HCT116 (cell line): ENCODE data around the gene CCL17. TPM values are rescaled to one million over a fixed set of nuclear protein-coding genes. Genes with fewer than 3 reads are reported as not detected.

Experiments used
- ATAC-seq: fragments of 200-7000 bp; cut with Tn5 transposase; 2 replicates; pipeline ENCODE4 v1.9.1; 2020; ENCODE audit warnings: mild to moderate bottlenecking, moderate library complexity
- BruUV-seq: library from RNA; stranded (reverse); fragments of 400-500 nt; replicated peaks from 2 replicates; lab custom pipeline; 2021; lab: Mats Ljungman, UMichigan
- CTCF ChIA-PET: fragments of 300-600 bp; sonication (Branson Sonifier 250); formaldehyde crosslinking; loops from one replicate; lab custom pipeline; 2021; ENCODE audit warnings: antibody characterized with exemption; lab: Charles Lee
- POLR2A ChIA-PET: fragments of 300-600, 350-600 bp; sonication (Branson Sonifier 250); formaldehyde crosslinking; loops from one replicate; lab custom pipeline; 2021; ENCODE audit warnings: antibody characterized with exemption; lab: Charles Lee
- RAD21 ChIA-PET, 2 experiments: fragments of 300-600 bp; sonication (Branson Sonifier 250); formaldehyde crosslinking; loops; one replicate each; lab custom pipeline; 2023; ENCODE audit warnings: low total read pairs in 2 of 2; ENCODE audit not compliant: uncharacterized antibody in 2 of 2, unreplicated experiment in 2 of 2, low non-redundant PET in 1 of 2; lab: Charles Lee
- DNase-seq: peaks from one replicate; pipeline ENCODE4 v3.0.0-alpha.2; 2010; ENCODE audit warnings: low read depth, low spot score
- H2AFZ ChIP-seq: fragments of 200-600 bp; shearing (Covaris generic), sonication (generic); 2 replicates; pipeline ENCODE4 v1.6.1; 2017; ENCODE audit warnings: low read depth, mixed run types, mixed read lengths, antibody characterized with exemption, low read length; ENCODE audit not compliant: poor library complexity, severe bottlenecking
- H3K27ac ChIP-seq: 2 replicates; pipeline ENCODE4 v1.5.1; 2012; ENCODE audit warnings: low read depth, low read length
- H3K27me3 ChIP-seq: fragments of 200-600 bp; sonication (generic); 2 replicates; pipeline ENCODE4 v1.6.1; 2016; ENCODE audit warnings: mixed run types, low read length, mixed read lengths; ENCODE audit not compliant: insufficient read depth
- H3K36me3 ChIP-seq, 2 experiments: fragments of 200-500 bp in 1 of 2; fragments of 200-600 bp in 1 of 2; sonication (Bioruptor generic) in 1 of 2; sonication (generic) in 1 of 2; 2 replicates each; pipeline versions ENCODE4 v1.5.1 to v1.6.1; 2014 to 2016; ENCODE audit warnings: low read length in 2 of 2, inconsistent platforms in 1 of 2, mixed read lengths in 1 of 2, mixed run types in 1 of 2; ENCODE audit not compliant: insufficient read depth in 2 of 2, control insufficient read depth in 1 of 2
- H3K4me1 ChIP-seq, 2 experiments: fragments of 200-600 bp in 1 of 2; sonication (generic) in 1 of 2; 2 replicates each; pipeline versions ENCODE4 v1.5.1 to v1.6.1; 2012 to 2017; ENCODE audit warnings: low read length in 2 of 2, inconsistent platforms in 1 of 2, mild to moderate bottlenecking in 1 of 2, mixed read lengths in 1 of 2, mixed run types in 1 of 2, moderate library complexity in 1 of 2; ENCODE audit not compliant: insufficient read depth in 2 of 2, control insufficient read depth in 1 of 2
- H3K4me2 ChIP-seq: fragments of 200-600 bp; sonication (generic); 2 replicates; pipeline ENCODE4 v1.6.1; 2017; ENCODE audit warnings: mixed run types, low read length, mixed read lengths
- H3K4me3 ChIP-seq, 2 experiments: fragments of 200-600 bp in 1 of 2; sonication (generic) in 1 of 2; replicated peaks in 1 of 2; 2 replicates each; pipeline ENCODE4 v1.5.1; 2011 to 2016; ENCODE audit warnings: low read length in 2 of 2, control low read depth in 1 of 2, low read depth in 1 of 2, mild to moderate bottlenecking in 1 of 2, mixed read lengths in 1 of 2, mixed run types in 1 of 2
- H3K79me2 ChIP-seq: fragments of 200-600 bp; sonication (generic); 2 replicates; pipeline ENCODE4 v1.6.1; 2017; ENCODE audit warnings: mild to moderate bottlenecking, mixed run types, low read length, moderate library complexity, mixed read lengths; ENCODE audit not compliant: insufficient read depth
- H3K9ac ChIP-seq: fragments of 200-600 bp; sonication (generic); 2 replicates; pipeline ENCODE4 v1.6.1; 2016; ENCODE audit warnings: low read length, mixed read lengths
- H3K9me2 ChIP-seq: fragments of 200-600 bp; sonication (generic), shearing (Covaris generic); 2 replicates; pipeline ENCODE4 v1.6.1; 2017; ENCODE audit warnings: mixed run types, mild to moderate bottlenecking, moderate library complexity; ENCODE audit not compliant: insufficient read depth
- H3K9me3 ChIP-seq, 2 experiments: fragments of 200-500 bp in 1 of 2; fragments of 200-600 bp in 1 of 2; sonication (Bioruptor generic) in 1 of 2; sonication (generic) in 1 of 2; 2 replicates each; pipeline ENCODE4 v1.6.1; 2014 to 2017; ENCODE audit warnings: low read length in 2 of 2, mixed read lengths in 2 of 2, inconsistent platforms in 1 of 2, low read depth in 1 of 2, mild to moderate bottlenecking in 1 of 2, mixed run types in 1 of 2, moderate library complexity in 1 of 2; ENCODE audit not compliant: control insufficient read depth in 1 of 2, insufficient read depth in 1 of 2
- H4K20me1 ChIP-seq: fragments of 200-600 bp; sonication (generic), shearing (Covaris generic); 2 replicates; pipeline ENCODE4 v1.6.1; 2017; ENCODE audit warnings: mixed run types, mild to moderate bottlenecking, moderate library complexity; ENCODE audit not compliant: insufficient read depth
- CBX3 ChIP-seq: IDR thresholded peaks from 2 replicates; pipeline ENCODE4 v1.6.1; 2012; ENCODE audit warnings: low read depth
- CEBPB ChIP-seq: IDR thresholded peaks from 2 replicates; pipeline ENCODE4 v1.6.1; 2012; ENCODE audit warnings: low read depth
- EZH2 ChIP-seq: fragments of 200-600 bp; sonication (generic); IDR thresholded peaks from 2 replicates; pipeline ENCODE4 v1.6.1; 2017; ENCODE audit warnings: antibody characterized with exemption, mixed run types
- FOSL1 ChIP-seq: IDR thresholded peaks from 2 replicates; pipeline ENCODE4 v1.6.1; 2012; ENCODE audit warnings: low read depth
- POLR2A ChIP-seq: IDR thresholded peaks from 2 replicates; pipeline ENCODE4 v1.7.0; 2011; ENCODE audit warnings: borderline replicate concordance; ENCODE audit not compliant: insufficient read depth, insufficient read length; ENCODE audit errors: extremely low read depth
- SIN3A ChIP-seq: IDR thresholded peaks from 2 replicates; pipeline ENCODE4 v1.6.1; 2012; ENCODE audit warnings: low read depth
- SP1 ChIP-seq: IDR thresholded peaks from 2 replicates; pipeline ENCODE4 v1.6.1; 2012; ENCODE audit warnings: low read depth
- SRF ChIP-seq: IDR thresholded peaks from 2 replicates; pipeline ENCODE4 v1.6.1; 2012; ENCODE audit warnings: low read depth
- ZNF274 ChIP-seq: fragments of 200-500 bp; sonication (Bioruptor generic); IDR thresholded peaks from 2 replicates; pipeline ENCODE4 v1.6.1; 2014; ENCODE audit warnings: mild to moderate bottlenecking, low read depth, low read length, inconsistent platforms
- intact Hi-C: fragments of 100-400 bp; cut with micrococcal nuclease; formaldehyde crosslinking; loops from 2 replicates; pipeline ENCODE4 v1.10.0; 2022
- total RNA-seq: library from RNA; stranded (reverse); gene quantifications from one replicate; pipeline ENCODE4 v1.2.1, GENCODE V29; 2021; ENCODE audit not compliant: unreplicated experiment
- TF ChIP-seq, protein P1 (sequence below): IDR thresholded peaks from 2 replicates; pipeline ENCODE4 v1.6.1; 2011; ENCODE audit warnings: mild to moderate bottlenecking, low read length, moderate library complexity; ENCODE audit not compliant: insufficient replicate concordance; ENCODE audit errors: extremely low read depth
- TF ChIP-seq, protein P2 (sequence below): IDR thresholded peaks from 2 replicates; pipeline ENCODE4 v1.6.1; 2012
- TF ChIP-seq, protein P3 (sequence below): IDR thresholded peaks from 2 replicates; pipeline ENCODE4 v1.6.1; 2012
- TF ChIP-seq, protein P4 (sequence below): IDR thresholded peaks from 2 replicates; pipeline ENCODE4 v1.6.1; 2012; ENCODE audit warnings: low read depth
- TF ChIP-seq, protein P5 (sequence below), 3 experiments: fragments of 200-600 bp in 1 of 3; sonication (generic) in 1 of 3; IDR thresholded peaks in 2 of 3; conservative IDR thresholded peaks in 1 of 3; 2 replicates each; pipeline ENCODE4 v1.5.1; 2012 to 2017; ENCODE audit warnings: low read depth in 2 of 3, low read length in 2 of 3, antibody characterized with exemption in 1 of 3, borderline replicate concordance in 1 of 3, control low read depth in 1 of 3, mild to moderate bottlenecking in 1 of 3, mixed read lengths in 1 of 3, mixed run types in 1 of 3, moderate library complexity in 1 of 3; ENCODE audit not compliant: insufficient read depth in 1 of 3

Gene CCL17
- total RNA-seq, 1 experiment from 2014 or later, result not detected

DNA sequence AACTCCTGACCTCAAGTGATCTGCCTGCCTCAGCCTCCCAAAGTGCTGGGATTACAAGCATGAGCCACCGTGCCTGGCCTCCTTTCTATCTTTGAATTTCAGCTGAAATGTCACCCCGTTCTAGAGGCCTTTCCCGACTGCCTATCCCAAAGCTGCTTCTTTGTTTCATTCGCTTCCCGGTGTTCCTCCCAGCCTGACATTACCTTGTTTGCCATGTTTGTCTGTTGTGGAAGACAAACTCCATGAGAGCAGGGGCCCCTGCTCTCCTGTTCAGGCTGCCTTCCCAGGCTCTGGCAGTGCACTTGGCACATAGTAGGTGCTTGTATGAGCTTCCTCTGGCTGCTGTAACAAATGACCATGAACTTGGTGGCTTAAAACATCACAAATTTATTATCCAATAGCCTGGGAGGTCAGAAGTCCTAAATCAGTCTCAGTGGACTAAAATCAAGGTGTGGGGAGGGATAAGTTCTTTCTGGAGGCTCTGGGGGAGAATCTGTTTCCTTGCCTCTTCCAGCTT is 48.6 kb upstream of the CCL17 start:
- RAD21 ChIA-PET, result interaction anchor here in 1 of 2 experiments (0.7 kb wide), 1 partner anchor 55 kb away, joined by 5 read pairs; no protein-coding TSS in a partner anchor
- no peaks in the 10 kb centered on the region for H3K9me3 ChIP-seq
- H3K27ac ChIP-seq, result no peak overlapping the region
- POLR2A ChIA-PET, result interaction anchor here (0.7 kb wide), 1 partner anchor 36 kb away, joined by 3 read pairs; no protein-coding TSS in a partner anchor
- H4K20me1 ChIP-seq, result no peaks in the 10 kb centered on the region
- intact Hi-C loops, result no loop called here
- H3K9me2 ChIP-seq, result no peaks in the 10 kb centered on the region
- H3K4me1 ChIP-seq, result peaks cover 0 to 7% of the 10 kb centered on the region in 2 experiments; a peak in 2 of 4 replicates
- no peak overlapping the region for H3K9ac ChIP-seq
- BruUV-seq, result no TSS peak
- no peak for DNase-seq
- H3K36me3 ChIP-seq, result no peaks in the 10 kb centered on the region
- H3K79me2 ChIP-seq, result no peaks in the 10 kb centered on the region
- H3K27me3 ChIP-seq, result no peaks in the 10 kb centered on the region
- no peak for ATAC-seq
- CTCF ChIA-PET, result no interaction called here
- no peak overlapping the region for H3K4me3 ChIP-seq
- H3K4me2 ChIP-seq, result no peak overlapping the region
- H2AFZ ChIP-seq, result no peak overlapping the region
- TF ChIP-seq, protein P1, sequence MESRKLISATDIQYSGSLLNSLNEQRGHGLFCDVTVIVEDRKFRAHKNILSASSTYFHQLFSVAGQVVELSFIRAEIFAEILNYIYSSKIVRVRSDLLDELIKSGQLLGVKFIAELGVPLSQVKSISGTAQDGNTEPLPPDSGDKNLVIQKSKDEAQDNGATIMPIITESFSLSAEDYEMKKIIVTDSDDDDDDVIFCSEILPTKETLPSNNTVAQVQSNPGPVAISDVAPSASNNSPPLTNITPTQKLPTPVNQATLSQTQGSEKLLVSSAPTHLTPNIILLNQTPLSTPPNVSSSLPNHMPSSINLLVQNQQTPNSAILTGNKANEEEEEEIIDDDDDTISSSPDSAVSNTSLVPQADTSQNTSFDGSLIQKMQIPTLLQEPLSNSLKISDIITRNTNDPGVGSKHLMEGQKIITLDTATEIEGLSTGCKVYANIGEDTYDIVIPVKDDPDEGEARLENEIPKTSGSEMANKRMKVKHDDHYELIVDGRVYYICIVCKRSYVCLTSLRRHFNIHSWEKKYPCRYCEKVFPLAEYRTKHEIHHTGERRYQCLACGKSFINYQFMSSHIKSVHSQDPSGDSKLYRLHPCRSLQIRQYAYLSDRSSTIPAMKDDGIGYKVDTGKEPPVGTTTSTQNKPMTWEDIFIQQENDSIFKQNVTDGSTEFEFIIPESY, result no peak
- TF ChIP-seq ZNF274, result no peak
- TF ChIP-seq, protein P2, sequence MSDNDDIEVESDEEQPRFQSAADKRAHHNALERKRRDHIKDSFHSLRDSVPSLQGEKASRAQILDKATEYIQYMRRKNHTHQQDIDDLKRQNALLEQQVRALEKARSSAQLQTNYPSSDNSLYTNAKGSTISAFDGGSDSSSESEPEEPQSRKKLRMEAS, result no peak
- TF ChIP-seq, protein P3, sequence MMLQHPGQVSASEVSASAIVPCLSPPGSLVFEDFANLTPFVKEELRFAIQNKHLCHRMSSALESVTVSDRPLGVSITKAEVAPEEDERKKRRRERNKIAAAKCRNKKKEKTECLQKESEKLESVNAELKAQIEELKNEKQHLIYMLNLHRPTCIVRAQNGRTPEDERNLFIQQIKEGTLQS, result no peak
- no peak for TF ChIP-seq CBX3
- TF ChIP-seq, protein P4, sequence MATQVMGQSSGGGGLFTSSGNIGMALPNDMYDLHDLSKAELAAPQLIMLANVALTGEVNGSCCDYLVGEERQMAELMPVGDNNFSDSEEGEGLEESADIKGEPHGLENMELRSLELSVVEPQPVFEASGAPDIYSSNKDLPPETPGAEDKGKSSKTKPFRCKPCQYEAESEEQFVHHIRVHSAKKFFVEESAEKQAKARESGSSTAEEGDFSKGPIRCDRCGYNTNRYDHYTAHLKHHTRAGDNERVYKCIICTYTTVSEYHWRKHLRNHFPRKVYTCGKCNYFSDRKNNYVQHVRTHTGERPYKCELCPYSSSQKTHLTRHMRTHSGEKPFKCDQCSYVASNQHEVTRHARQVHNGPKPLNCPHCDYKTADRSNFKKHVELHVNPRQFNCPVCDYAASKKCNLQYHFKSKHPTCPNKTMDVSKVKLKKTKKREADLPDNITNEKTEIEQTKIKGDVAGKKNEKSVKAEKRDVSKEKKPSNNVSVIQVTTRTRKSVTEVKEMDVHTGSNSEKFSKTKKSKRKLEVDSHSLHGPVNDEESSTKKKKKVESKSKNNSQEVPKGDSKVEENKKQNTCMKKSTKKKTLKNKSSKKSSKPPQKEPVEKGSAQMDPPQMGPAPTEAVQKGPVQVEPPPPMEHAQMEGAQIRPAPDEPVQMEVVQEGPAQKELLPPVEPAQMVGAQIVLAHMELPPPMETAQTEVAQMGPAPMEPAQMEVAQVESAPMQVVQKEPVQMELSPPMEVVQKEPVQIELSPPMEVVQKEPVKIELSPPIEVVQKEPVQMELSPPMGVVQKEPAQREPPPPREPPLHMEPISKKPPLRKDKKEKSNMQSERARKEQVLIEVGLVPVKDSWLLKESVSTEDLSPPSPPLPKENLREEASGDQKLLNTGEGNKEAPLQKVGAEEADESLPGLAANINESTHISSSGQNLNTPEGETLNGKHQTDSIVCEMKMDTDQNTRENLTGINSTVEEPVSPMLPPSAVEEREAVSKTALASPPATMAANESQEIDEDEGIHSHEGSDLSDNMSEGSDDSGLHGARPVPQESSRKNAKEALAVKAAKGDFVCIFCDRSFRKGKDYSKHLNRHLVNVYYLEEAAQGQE, result no peak
- no peak for TF ChIP-seq EZH2
- TF ChIP-seq, protein P5, sequence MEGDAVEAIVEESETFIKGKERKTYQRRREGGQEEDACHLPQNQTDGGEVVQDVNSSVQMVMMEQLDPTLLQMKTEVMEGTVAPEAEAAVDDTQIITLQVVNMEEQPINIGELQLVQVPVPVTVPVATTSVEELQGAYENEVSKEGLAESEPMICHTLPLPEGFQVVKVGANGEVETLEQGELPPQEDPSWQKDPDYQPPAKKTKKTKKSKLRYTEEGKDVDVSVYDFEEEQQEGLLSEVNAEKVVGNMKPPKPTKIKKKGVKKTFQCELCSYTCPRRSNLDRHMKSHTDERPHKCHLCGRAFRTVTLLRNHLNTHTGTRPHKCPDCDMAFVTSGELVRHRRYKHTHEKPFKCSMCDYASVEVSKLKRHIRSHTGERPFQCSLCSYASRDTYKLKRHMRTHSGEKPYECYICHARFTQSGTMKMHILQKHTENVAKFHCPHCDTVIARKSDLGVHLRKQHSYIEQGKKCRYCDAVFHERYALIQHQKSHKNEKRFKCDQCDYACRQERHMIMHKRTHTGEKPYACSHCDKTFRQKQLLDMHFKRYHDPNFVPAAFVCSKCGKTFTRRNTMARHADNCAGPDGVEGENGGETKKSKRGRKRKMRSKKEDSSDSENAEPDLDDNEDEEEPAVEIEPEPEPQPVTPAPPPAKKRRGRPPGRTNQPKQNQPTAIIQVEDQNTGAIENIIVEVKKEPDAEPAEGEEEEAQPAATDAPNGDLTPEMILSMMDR (IDR thresholded peaks at IDR 0.05 in 2 of 3, conservative IDR thresholded peaks at IDR 0.05 in 1 of 3; ENCODE audit: borderline replicate concordance in 1 of 3, insufficient read depth in 1 of 3, low read depth in 2 of 3, low read length in 2 of 3), result no peak
- no peak for TF ChIP-seq SP1
- TF ChIP-seq POLR2A, result no peak
- TF ChIP-seq SIN3A, result no peak
- TF ChIP-seq CEBPB, result no peak
- TF ChIP-seq FOSL1, result no peak
- no peak for TF ChIP-seq SRF
